H1 (cell line): ENCODE data around the gene DNAL1.

Source experiments
- CTCF ChIP-seq, 3 experiments: IDR thresholded peaks; 1 replicate in 2 of 3; 2 replicates in 1 of 3; pipeline versions ENCODE4 v1.5.1 to v1.6.1; 2011; ENCODE audit warnings: low read length in 3 of 3, mild to moderate bottlenecking in 3 of 3, inconsistent platforms in 2 of 3, low read depth in 1 of 3, moderate library complexity in 1 of 3; ENCODE audit not compliant: insufficient read depth in 1 of 3; ENCODE audit errors: control extremely low read depth in 1 of 3
- JUND ChIP-seq: IDR thresholded peaks from 2 replicates; pipeline ENCODE4 v1.6.1; 2011; ENCODE audit warnings: mild to moderate bottlenecking, improper control_type of control experiment, low read length
- KDM1A ChIP-seq: fragments of 200-600, 300-600 bp; sonication (generic); IDR thresholded peaks from 2 replicates; pipeline ENCODE4 v1.7.1; 2016; ENCODE audit warnings: mild to moderate bottlenecking, low read length, borderline replicate concordance
- MAX ChIP-seq: IDR thresholded peaks from 2 replicates; pipeline ENCODE4 v1.6.1; 2012; ENCODE audit warnings: inconsistent platforms
- POLR2A ChIP-seq, 2 experiments: IDR thresholded peaks; 1 replicate in 1 of 2; 2 replicates in 1 of 2; pipeline ENCODE4 v1.6.1; 2011; ENCODE audit warnings: low read depth in 2 of 2, low read length in 2 of 2, mild to moderate bottlenecking in 2 of 2; ENCODE audit errors: control extremely low read depth in 1 of 2

GRCh38 chr14:73695997-73696396, 51.2 kb downstream of the DNAL1 start:
- TF ChIP-seq KDM1A (no peak), JUND (no peak), CTCF (IDR thresholded peaks at IDR 0.05; ENCODE audit: control extremely low read depth in 1 of 3, insufficient read depth in 1 of 3, low read depth in 1 of 3, low read length in 3 of 3) (no peak), POLR2A (IDR thresholded peaks at IDR 0.05; ENCODE audit: control extremely low read depth in 1 of 2, low read depth in 2 of 2, low read length in 2 of 2) (no peak), MAX (no peak)
